Neural progenitor cell (in vitro differentiated cells): ENCODE data around the gene THEMIS2. TPM values are rescaled to one million over a fixed set of nuclear protein-coding genes. Genes with fewer than 3 reads are reported as not detected.

ENCODE experiments used
- DNase-seq: peaks from one replicate; pipeline ENCODE4 v3.0.0-alpha.2; 2016; ENCODE audit warnings: low spot score
- H2AFZ ChIP-seq: fragments of 200-600 bp; sonication (generic); replicated peaks from 2 replicates; pipeline ENCODE4 v1.6.1; 2016; ENCODE audit warnings: antibody characterized with exemption
- H3F3A ChIP-seq: fragments of 200-600 bp; sonication (generic); 2 replicates; pipeline ENCODE4 v1.6.1; 2016; ENCODE audit warnings: antibody characterized with exemption, low read depth
- H3K27ac ChIP-seq: fragments of 200-600 bp; sonication (generic); 2 replicates; pipeline ENCODE4 v1.5.1; 2016; ENCODE audit warnings: mild to moderate bottlenecking
- H3K27me3 ChIP-seq: fragments of 200-600 bp; sonication (generic); 2 replicates; pipeline ENCODE4 v1.6.1; 2016; ENCODE audit warnings: mild to moderate bottlenecking, moderate library complexity
- H3K36me3 ChIP-seq: fragments of 200-600 bp; sonication (generic); 2 replicates; pipeline ENCODE4 v1.5.1; 2016
- H3K4me1 ChIP-seq: fragments of 200-600 bp; sonication (generic); 2 replicates; pipeline ENCODE4 v1.6.1; 2016; ENCODE audit warnings: mixed run types
- H3K4me2 ChIP-seq: fragments of 200-600 bp; sonication (generic); 2 replicates; pipeline ENCODE4 v1.6.1; 2016
- H3K4me3 ChIP-seq: fragments of 200-600 bp; sonication (generic); 2 replicates; pipeline ENCODE4 v1.5.1; 2016
- H3K79me2 ChIP-seq: fragments of 200-600 bp; sonication (generic); 2 replicates; pipeline ENCODE4 v1.6.1; 2016; ENCODE audit warnings: low read depth
- H3K9ac ChIP-seq: fragments of 200-600 bp; sonication (generic); 2 replicates; pipeline ENCODE4 v1.6.1; 2016
- H3K9me3 ChIP-seq: fragments of 200-600 bp; sonication (generic); 2 replicates; pipeline ENCODE4 v1.5.1; 2016; ENCODE audit warnings: low read depth
- H4K20me1 ChIP-seq: fragments of 200-600 bp; sonication (generic); 2 replicates; pipeline ENCODE4 v1.6.1; 2016; ENCODE audit warnings: low read depth
- H3K27ac Mint-ChIP-seq: 3 replicates; pipeline ENCODE4 v1.8.0; 2021; ENCODE audit warnings: mixed read lengths
- H3K27me3 Mint-ChIP-seq: 2 replicates; pipeline ENCODE4 v1.8.0; 2022; ENCODE audit warnings: low read depth, mild to moderate bottlenecking, inconsistent platforms, moderate library complexity, mixed read lengths; ENCODE audit not compliant: insufficient read depth
- H3K36me3 Mint-ChIP-seq: 3 replicates; pipeline ENCODE4 v1.8.0; 2021; ENCODE audit warnings: mixed read lengths
- H3K4me1 Mint-ChIP-seq: 3 replicates; pipeline ENCODE4 v1.8.0; 2021; ENCODE audit warnings: mixed read lengths
- H3K4me3 Mint-ChIP-seq: 3 replicates; pipeline ENCODE4 v1.8.0; 2021; ENCODE audit warnings: mild to moderate bottlenecking, moderate library complexity, mixed read lengths
- H3K9me3 Mint-ChIP-seq: 3 replicates; pipeline ENCODE4 v1.8.0; 2020; ENCODE audit warnings: mixed read lengths
- EZH2 ChIP-seq: fragments of 200-600 bp; sonication (generic); IDR thresholded peaks from 2 replicates; pipeline ENCODE4 v1.6.1; 2017; ENCODE audit warnings: antibody characterized with exemption, mild to moderate bottlenecking, moderate library complexity
- EZH2phosphoT487 ChIP-seq: fragments of 200-600 bp; sonication (generic); IDR thresholded peaks from 2 replicates; pipeline ENCODE4 v1.6.1; 2017; ENCODE audit warnings: antibody characterized with exemption
- total RNA-seq: library from RNA; depleted of rRNA; stranded (reverse); fragments of >200 nt; gene quantifications from 2 replicates; pipeline ENCODE4 v1.2.3, GENCODE V29; 2015; ENCODE audit warnings: low replicate concordance
- TF ChIP-seq, protein P1 (sequence below): fragments of 200-600 bp; sonication (generic); IDR thresholded peaks from 2 replicates; pipeline ENCODE4 v1.5.1; 2017; ENCODE audit warnings: antibody characterized with exemption, mild to moderate bottlenecking

Gene THEMIS2
- total RNA-seq, 1 donor from 2014 or later: 1.7 TPM

DNA sequence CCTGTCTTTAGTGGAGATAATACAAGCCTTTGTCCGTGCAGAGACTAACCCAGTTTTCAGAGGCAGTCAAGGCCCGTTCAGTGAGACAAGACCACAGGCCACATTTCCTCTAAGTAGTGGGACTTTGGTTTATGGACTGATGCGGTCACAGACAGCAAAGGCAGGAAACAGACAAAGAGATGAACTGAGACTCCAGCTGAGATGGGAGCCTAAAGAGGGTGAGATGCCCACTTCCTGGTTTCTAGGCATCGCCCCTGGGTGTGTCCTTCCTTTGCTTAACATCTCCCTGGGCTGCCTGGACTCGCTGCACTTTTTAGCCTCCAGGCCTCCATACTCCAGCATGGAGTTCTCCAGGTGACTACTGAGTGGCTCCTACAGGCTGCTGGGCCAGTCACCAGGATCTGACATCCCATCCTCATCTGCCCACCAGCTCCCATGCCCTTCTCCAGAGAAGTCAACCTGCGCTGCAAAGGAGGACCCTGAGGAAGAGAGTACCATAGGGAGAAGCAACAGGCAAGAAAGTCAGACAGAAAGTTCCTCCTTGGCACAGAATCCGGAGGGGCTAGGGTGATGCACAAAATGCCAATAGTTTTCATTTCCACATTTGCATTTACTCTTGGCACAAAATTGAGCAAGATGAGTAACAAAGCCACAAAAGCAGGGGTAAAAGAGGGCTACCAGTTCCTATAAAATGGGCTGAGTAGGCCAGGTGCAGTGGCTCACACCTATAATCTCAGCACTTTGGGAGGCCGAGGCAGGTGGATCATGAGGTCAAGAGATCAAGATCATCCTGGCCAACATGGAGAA, 15.1 kb downstream of the THEMIS2 start:
- Histone ChIP-seq H3K9ac (no peak overlapping the region), H3K4me2 (no peak overlapping the region), H3K4me3 (no peak overlapping the region), H3K4me1 (no peaks in the 10 kb centered on the region), H4K20me1 (no peaks in the 10 kb centered on the region), H3F3A (peaks cover 12% of the 10 kb centered on the region), H3K9me3 (no peaks in the 10 kb centered on the region), H3K79me2 (no peaks in the 10 kb centered on the region), H3K36me3 (no peaks in the 10 kb centered on the region), H2AFZ (no peak overlapping the region), H3K27me3 (no peaks in the 10 kb centered on the region), H3K27ac (no peak overlapping the region)
- DNase-seq: no peak
- no peaks in the 10 kb centered on the region for H3K4me1 Mint-ChIP-seq
- TF ChIP-seq EZH2 (no peak), EZH2phosphoT487 (no peak)
- TF ChIP-seq, protein P1, sequence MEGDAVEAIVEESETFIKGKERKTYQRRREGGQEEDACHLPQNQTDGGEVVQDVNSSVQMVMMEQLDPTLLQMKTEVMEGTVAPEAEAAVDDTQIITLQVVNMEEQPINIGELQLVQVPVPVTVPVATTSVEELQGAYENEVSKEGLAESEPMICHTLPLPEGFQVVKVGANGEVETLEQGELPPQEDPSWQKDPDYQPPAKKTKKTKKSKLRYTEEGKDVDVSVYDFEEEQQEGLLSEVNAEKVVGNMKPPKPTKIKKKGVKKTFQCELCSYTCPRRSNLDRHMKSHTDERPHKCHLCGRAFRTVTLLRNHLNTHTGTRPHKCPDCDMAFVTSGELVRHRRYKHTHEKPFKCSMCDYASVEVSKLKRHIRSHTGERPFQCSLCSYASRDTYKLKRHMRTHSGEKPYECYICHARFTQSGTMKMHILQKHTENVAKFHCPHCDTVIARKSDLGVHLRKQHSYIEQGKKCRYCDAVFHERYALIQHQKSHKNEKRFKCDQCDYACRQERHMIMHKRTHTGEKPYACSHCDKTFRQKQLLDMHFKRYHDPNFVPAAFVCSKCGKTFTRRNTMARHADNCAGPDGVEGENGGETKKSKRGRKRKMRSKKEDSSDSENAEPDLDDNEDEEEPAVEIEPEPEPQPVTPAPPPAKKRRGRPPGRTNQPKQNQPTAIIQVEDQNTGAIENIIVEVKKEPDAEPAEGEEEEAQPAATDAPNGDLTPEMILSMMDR: no peak
- no peaks in the 10 kb centered on the region for H3K27me3 Mint-ChIP-seq
- H3K9me3 Mint-ChIP-seq: no peaks in the 10 kb centered on the region
- H3K4me3 Mint-ChIP-seq: no peak overlapping the region
- H3K36me3 Mint-ChIP-seq: peaks cover 24% of the 10 kb centered on the region
- no peak overlapping the region for H3K27ac Mint-ChIP-seq

DNA sequence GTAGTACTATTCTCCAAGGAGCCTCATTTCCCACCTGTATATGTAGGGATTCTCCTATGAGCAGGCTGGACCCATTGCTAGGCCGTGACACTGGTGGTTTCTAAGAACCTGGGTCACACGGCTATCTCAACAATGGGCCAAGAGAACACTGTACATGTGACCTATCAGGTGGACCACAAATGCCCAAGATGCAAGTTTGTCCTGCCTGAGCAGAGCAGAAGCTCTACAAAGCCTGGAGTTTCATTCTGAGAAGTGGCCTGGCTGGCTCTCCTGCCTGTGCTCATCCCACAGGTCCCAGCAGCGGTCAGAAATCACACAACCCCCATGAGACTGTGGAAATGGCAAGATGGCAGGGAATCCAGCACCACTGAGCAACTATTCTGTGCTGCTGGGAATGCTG, 17.2 kb downstream of the THEMIS2 start:
- H4K20me1 ChIP-seq: no peaks in the 10 kb centered on the region
- no peaks in the 10 kb centered on the region for H3K4me1 Mint-ChIP-seq
- no peak overlapping the region for H3K9ac ChIP-seq
- DNase-seq: no peak
- TF ChIP-seq, protein P1: no peak
- TF ChIP-seq EZH2 (no peak), EZH2phosphoT487 (no peak)
- no peaks in the 10 kb centered on the region for H3K27me3 ChIP-seq
- no peaks in the 10 kb centered on the region for H3K4me1 ChIP-seq
- no peak overlapping the region for H3K4me2 ChIP-seq
- H2AFZ ChIP-seq: no peak overlapping the region
- no peak overlapping the region for H3K4me3 ChIP-seq
- H3K27me3 Mint-ChIP-seq: no peaks in the 10 kb centered on the region
- no peak overlapping the region for H3K4me3 Mint-ChIP-seq
- H3K9me3 Mint-ChIP-seq: no peaks in the 10 kb centered on the region
- H3K36me3 Mint-ChIP-seq: peaks cover 35% of the 10 kb centered on the region
- H3K27ac ChIP-seq: no peak overlapping the region
- peaks cover 17% of the 10 kb centered on the region for H3F3A ChIP-seq
- no peaks in the 10 kb centered on the region for H3K9me3 ChIP-seq
- no peak overlapping the region for H3K27ac Mint-ChIP-seq
- H3K36me3 ChIP-seq: peaks cover 13% of the 10 kb centered on the region
- H3K79me2 ChIP-seq: no peaks in the 10 kb centered on the region

DNA sequence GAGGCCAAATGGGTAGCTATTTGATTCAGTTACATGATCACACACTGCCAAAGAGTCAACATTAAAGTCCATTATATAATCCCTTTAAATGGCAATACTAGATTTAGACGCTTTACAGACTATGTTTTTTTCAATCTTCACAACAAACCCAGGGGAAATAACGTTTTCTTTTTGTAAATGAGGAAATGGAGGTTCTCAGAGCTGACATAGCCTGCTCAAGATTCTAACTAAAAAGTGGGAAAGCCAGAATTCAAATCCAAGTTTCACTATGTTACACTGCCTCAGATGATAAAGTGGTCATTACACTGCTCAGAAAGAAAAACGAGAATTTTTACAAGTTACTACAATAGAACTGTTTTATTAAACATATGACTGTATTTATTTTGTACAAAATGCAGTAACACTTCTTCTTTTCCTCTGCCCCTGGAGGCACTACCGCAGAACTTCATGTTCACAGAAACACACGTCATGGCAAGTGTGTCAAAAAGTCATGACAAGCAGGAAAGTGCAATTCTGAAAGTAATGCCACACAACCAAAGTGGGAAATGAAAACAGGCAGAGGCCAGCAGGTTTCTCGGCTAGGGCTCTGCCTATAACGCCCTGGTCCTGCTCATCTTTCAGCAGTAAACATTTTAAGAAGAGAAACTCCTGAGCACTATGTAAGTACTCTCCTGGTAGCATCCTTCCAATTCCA, 19.0 kb downstream of the THEMIS2 start:
- Mint-ChIP-seq H3K27me3 (peaks cover 3% of the 10 kb centered on the region), H3K36me3 (peaks cover 45% of the 10 kb centered on the region), H3K4me3 (no peak overlapping the region), H3K4me1 (no peaks in the 10 kb centered on the region), H3K9me3 (no peaks in the 10 kb centered on the region), H3K27ac (no peak overlapping the region)
- no peaks in the 10 kb centered on the region for H3K27me3 ChIP-seq
- H3K9ac ChIP-seq: no peak overlapping the region
- no peak overlapping the region for H3K27ac ChIP-seq
- no peaks in the 10 kb centered on the region for H3K9me3 ChIP-seq
- no peak overlapping the region for H3K4me3 ChIP-seq
- DNase-seq: no peak
- TF ChIP-seq EZH2 (no peak), EZH2phosphoT487 (no peak)
- TF ChIP-seq, protein P1: no peak
- H3K4me2 ChIP-seq: no peak overlapping the region
- H3K36me3 ChIP-seq: peaks cover 17% of the 10 kb centered on the region
- no peaks in the 10 kb centered on the region for H3K4me1 ChIP-seq
- H3F3A ChIP-seq: peaks cover 17% of the 10 kb centered on the region
- no peaks in the 10 kb centered on the region for H3K79me2 ChIP-seq
- H2AFZ ChIP-seq: no peak overlapping the region
- H4K20me1 ChIP-seq: no peaks in the 10 kb centered on the region
